OCI-LY1 (cell line): ENCODE results near the gene COL15A1.

Experiments
- CTCF ChIP-seq: fragments of 200-600 bp; sonication (generic), shearing (Covaris generic); IDR thresholded peaks from 2 replicates; pipeline ENCODE4 v1.5.1; 2017; ENCODE audit warnings: mild to moderate bottlenecking, antibody characterized with exemption, low read length, moderate library complexity, mixed read lengths
- EZH2 ChIP-seq: fragments of 200-600 bp; sonication (generic), shearing (Covaris generic); IDR thresholded peaks from 2 replicates; pipeline ENCODE4 v1.8.0; 2017; ENCODE audit warnings: borderline replicate concordance, mixed run types, mild to moderate bottlenecking, antibody characterized with exemption, low read length, moderate library complexity, mixed read lengths

DNA sequence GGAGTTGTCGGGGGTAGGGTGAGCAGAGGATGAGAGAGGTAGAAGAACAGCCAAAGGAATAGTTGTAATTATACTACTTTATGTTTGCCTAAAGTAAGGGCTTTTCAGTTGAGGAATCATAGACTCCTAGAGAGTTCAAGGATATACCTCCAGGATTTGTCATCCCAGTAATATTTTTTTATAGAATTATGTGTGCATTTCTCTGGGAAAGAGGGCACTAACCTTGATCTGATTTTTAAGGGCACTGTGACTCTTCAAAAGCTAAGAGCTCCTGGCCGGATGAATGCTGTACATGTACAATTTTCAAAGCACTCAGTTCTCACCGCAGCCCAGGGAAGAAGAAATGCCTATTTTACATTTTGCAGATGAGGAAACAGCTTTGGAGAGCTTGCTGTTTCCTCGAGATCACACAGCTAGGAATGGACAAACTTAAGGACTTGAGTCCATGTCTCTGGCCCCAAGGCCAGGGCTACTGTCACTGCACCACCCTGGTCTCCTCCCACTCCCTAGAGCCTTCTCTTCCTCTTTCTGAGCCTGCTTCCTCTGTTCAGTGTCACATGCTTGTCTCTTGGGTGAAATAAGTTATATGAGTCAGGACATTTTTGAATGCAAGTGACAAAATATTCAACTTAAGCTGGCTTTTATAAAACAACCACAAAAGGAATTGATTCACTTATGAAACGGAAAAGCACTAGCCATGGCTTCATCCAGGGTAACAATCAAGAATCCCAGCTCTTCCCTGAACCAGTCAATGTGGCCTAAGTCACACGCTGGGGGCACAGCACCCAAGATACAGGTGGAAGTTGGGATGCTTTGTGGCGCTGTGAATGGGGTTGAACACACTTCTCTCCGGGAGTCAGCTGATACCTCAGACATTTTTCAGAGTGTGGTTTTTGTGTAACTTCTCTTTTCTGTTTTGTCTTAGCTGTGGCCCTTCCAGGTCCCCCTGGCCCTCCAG is 115.5 kb downstream of the COL15A1 start:
- TF ChIP-seq CTCF: no peak
- TF ChIP-seq EZH2: no peak
